K562 (cell line): ENCODE data around the gene HSD11B1L. TPM values are rescaled to one million over a fixed set of nuclear protein-coding genes. Genes with fewer than 3 reads are reported as not detected.

Source experiments
- ATAC-seq: fragments of 200-7000 bp; cut with Tn5 transposase; 3 replicates; pipeline ENCODE4 v1.9.1; 2020; ENCODE audit warnings: moderate library complexity
- BruUV-seq: library from RNA; stranded (reverse); fragments of 400-500 nt; replicated peaks from 2 replicates; lab custom pipeline; 2021; lab: Mats Ljungman, UMichigan
- CTCF ChIA-PET: fragments of 300-600 bp; formaldehyde crosslinking; extraction: SDS; loops from one replicate; lab custom pipeline; 2021; ENCODE audit warnings: low intra/inter-chr PET ratio; lab: Yijun Ruan, JAX
- POLR2A ChIA-PET: fragments of 300-600, 350-650 bp; sonication (Branson Sonifier 250); formaldehyde crosslinking; extraction: SDS; loops from one replicate; lab custom pipeline; 2021; ENCODE audit warnings: antibody characterized with exemption, inconsistent platforms; lab: Yijun Ruan, JAX
- DNase-seq, 4 experiments: peaks; one replicate each; pipeline versions ENCODE4 v3.0.0 to v3.0.0-alpha.2; 2011 to 2018; ENCODE audit warnings: low spot score in 3 of 4, mixed read lengths in 3 of 4; ENCODE audit errors: extremely low read depth in 1 of 4
- FAIRE-seq: peaks from 2 replicates; lab custom pipeline; 2011; peaks lifted over from hg19 to GRCh38; lab: Jason Lieb, UNC
- H2AFZ ChIP-seq: 2 replicates; pipeline ENCODE4 v1.6.0; 2011; ENCODE audit warnings: low read depth, low read length, control low read depth, inconsistent platforms
- H3K27ac ChIP-seq: fragments of 200-600 bp; 3 replicates; pipeline ENCODE4 v1.8.0; 2011; ENCODE audit warnings: low read depth, mild to moderate bottlenecking, control low read depth, inconsistent platforms, low read length, moderate library complexity, mixed read lengths; ENCODE audit errors: extremely low read depth
- H3K27me3 ChIP-seq, 2 experiments: fragments of 300-600 bp in 1 of 2; 2 replicates in 1 of 2; 3 replicates in 1 of 2; pipeline versions ENCODE4 v1.6.0 to v1.8.0; 2011; ENCODE audit warnings: inconsistent platforms in 2 of 2, low read length in 2 of 2, mild to moderate bottlenecking in 1 of 2, mixed read lengths in 1 of 2, moderate library complexity in 1 of 2; ENCODE audit not compliant: control insufficient read depth in 2 of 2, insufficient read depth in 2 of 2
- H3K36me3 ChIP-seq: fragments of 300-600 bp; 3 replicates; pipeline ENCODE4 v1.8.0; 2011; ENCODE audit warnings: mild to moderate bottlenecking, low read length, inconsistent platforms; ENCODE audit not compliant: control insufficient read depth, insufficient read depth
- H3K4me1 ChIP-seq, 2 experiments: fragments of 200-600 bp in 1 of 2; replicated peaks in 1 of 2; 2 replicates in 1 of 2; 3 replicates in 1 of 2; pipeline versions ENCODE4 v1.5.1 to v1.8.0; 2011; ENCODE audit warnings: inconsistent platforms in 2 of 2, low read length in 2 of 2, mild to moderate bottlenecking in 1 of 2, mixed read lengths in 1 of 2, moderate library complexity in 1 of 2; ENCODE audit not compliant: control insufficient read depth in 2 of 2, insufficient read depth in 2 of 2
- H3K4me2 ChIP-seq: 2 replicates; pipeline ENCODE4 v1.6.1; 2011; ENCODE audit warnings: low read length, control low read depth, inconsistent platforms, mixed read lengths; ENCODE audit not compliant: insufficient read depth
- H3K4me3 ChIP-seq: fragments of 200-600 bp; sonication (generic), shearing (Covaris generic); 2 replicates; pipeline ENCODE4 v1.5.1; 2016; ENCODE audit warnings: control low read depth, inconsistent platforms
- H3K79me2 ChIP-seq: fragments of 200-600 bp; 3 replicates; pipeline ENCODE4 v1.8.0; 2011; ENCODE audit warnings: low read length, inconsistent platforms; ENCODE audit not compliant: control insufficient read depth, insufficient read depth
- H3K9ac ChIP-seq, 2 experiments: 2 replicates each; pipeline versions ENCODE4 v1.6.0 to v1.6.1; 2011; ENCODE audit warnings: low read depth in 2 of 2, low read length in 2 of 2, control low read depth in 1 of 2, inconsistent platforms in 1 of 2, mild to moderate bottlenecking in 1 of 2, mixed read lengths in 1 of 2; ENCODE audit not compliant: insufficient read depth in 1 of 2
- H3K9me1 ChIP-seq: one replicate; pipeline ENCODE4 v1.6.0; 2011; ENCODE audit warnings: inconsistent platforms, mild to moderate bottlenecking, low read length, moderate library complexity; ENCODE audit not compliant: control insufficient read depth, insufficient read depth
- H3K9me3 ChIP-seq: replicated peaks from 2 replicates; pipeline ENCODE4 v1.5.1; 2011; ENCODE audit warnings: low read depth, low read length, inconsistent platforms; ENCODE audit not compliant: control insufficient read depth, insufficient read depth
- H4K20me1 ChIP-seq: replicated peaks from 2 replicates; pipeline ENCODE4 v1.6.1; 2011; ENCODE audit warnings: low read length, inconsistent platforms, mixed read lengths; ENCODE audit not compliant: control insufficient read depth, insufficient read depth
- CEBPG ChIP-seq, 3 experiments: fragments of 200-800 bp in 1 of 3; sonication (Bioruptor generic) in 1 of 3; sonication (generic) in 1 of 3; formaldehyde crosslinking in 1 of 3; IDR thresholded peaks in 2 of 3; conservative IDR thresholded peaks in 1 of 3; 2 replicates each; pipeline versions ENCODE4 v1.6.1 to v1.8.0; 2016 to 2022; ENCODE audit warnings: missing compliant biosample characterization in 2 of 3, missing genetic modification characterization in 2 of 3, mild to moderate bottlenecking in 1 of 3, missing genetic modification reagents in 1 of 3
- CTCFL ChIP-seq: IDR thresholded peaks from 2 replicates; pipeline ENCODE4 v1.6.1; 2011; ENCODE audit warnings: borderline replicate concordance, low read depth, mild to moderate bottlenecking, moderate library complexity, low read length; ENCODE audit not compliant: insufficient read depth, poor library complexity, severe bottlenecking
- DMBX1 ChIP-seq: fragments of 250-450 bp; sonication (Bioruptor Pico); IDR thresholded peaks from 2 replicates; pipeline ENCODE4 v1.8.0; 2022; ENCODE audit warnings: inconsistent platforms, mild to moderate bottlenecking, moderate library complexity, borderline replicate concordance
- HLTF ChIP-seq: fragments of 450-650 bp; IDR thresholded peaks from 2 replicates; pipeline ENCODE4 v1.6.1; 2016
- HNRNPL ChIP-seq: fragments of 200-400 bp; formaldehyde crosslinking; IDR thresholded peaks from 2 replicates; pipeline ENCODE4 v1.6.1; 2017; ENCODE audit warnings: low read depth, mild to moderate bottlenecking, low read length
- HNRNPUL1 ChIP-seq: fragments of 200-400 bp; formaldehyde crosslinking; IDR thresholded peaks from 2 replicates; pipeline ENCODE4 v1.6.1; 2017; ENCODE audit warnings: low read length
- LARP7 ChIP-seq: fragments of 450-650 bp; IDR thresholded peaks from 2 replicates; pipeline ENCODE4 v1.6.1; 2016
- NRF1 ChIP-seq, 2 experiments: fragments of 450-650 bp; IDR thresholded peaks in 1 of 2; conservative IDR thresholded peaks in 1 of 2; 2 replicates each; pipeline ENCODE4 v1.6.1; 2014; ENCODE audit warnings: mild to moderate bottlenecking in 2 of 2
- PHB ChIP-seq: fragments of 250-450 bp; sonication (Bioruptor Pico); IDR thresholded peaks from 2 replicates; pipeline ENCODE4 v1.5.0; 2021
- POLR2H ChIP-seq: IDR thresholded peaks from 2 replicates; pipeline ENCODE4 v1.6.1; 2016; ENCODE audit warnings: missing genetic modification characterization, low read depth, mild to moderate bottlenecking, control low read depth, missing compliant biosample characterization, moderate library complexity
- RAD21 ChIP-seq, 2 experiments: fragments of 250-450 bp in 1 of 2; fragments of 450-650 bp in 1 of 2; sonication (Bioruptor Pico) in 1 of 2; formaldehyde crosslinking in 1 of 2; IDR thresholded peaks in 1 of 2; conservative IDR thresholded peaks in 1 of 2; 2 replicates each; pipeline versions ENCODE4 v1.4.0 to v1.8.0; 2020 to 2022; ENCODE audit warnings: mild to moderate bottlenecking in 2 of 2, moderate library complexity in 1 of 2
- WGBS: fragments of 100-300 bp; shearing (Covaris generic); methylation state at CpG from one replicate; pipeline ENCODE4 v1.1.6; 2016; ENCODE audit warnings: low coverage, mixed read lengths; ENCODE audit not compliant: insufficient coverage; ENCODE audit errors: missing lambda C conversion rate; 5-methylcytosine and 5-hydroxymethylcytosine counted together
- in situ Hi-C: fragments of 300-500 bp; cut with MboI; formaldehyde crosslinking; loops from 4 replicates; pipeline ENCODE4 v1.15.0; 2018; ENCODE audit warnings: inconsistent platforms, mixed read lengths
- intact Hi-C: fragments of 100-400 bp; cut with micrococcal nuclease; formaldehyde crosslinking; loops from 2 replicates; pipeline ENCODE4 v1.14.2; 2022
- polyA plus RNA-seq, 8 experiments: library from polyadenylated mRNA; depleted of rRNA in 4 of 8; stranded (reverse) in 5 of 8; unstranded in 3 of 8; fragments of >200 nt; fragmentation: Nextera tagmentation in 2 of 8; fragmentation: Illumina TruSeq in 1 of 8; extraction: Ambion mirVana in 2 of 8; extraction: Trizol in 1 of 8; gene quantifications; 2 replicates each; pipeline versions ENCODE4 v1.2.1 to v1.2.3, GENCODE V29; 2011 to 2014; ENCODE audit warnings: inconsistent platforms in 1 of 8, missing spikeins in 1 of 8
- total RNA-seq, 7 experiments: library from RNA; depleted of rRNA in 6 of 7; stranded (reverse); fragments of >200 nt in 6 of 7; fragmentation: Illumina TruSeq in 2 of 7; extraction: Trizol in 2 of 7; gene quantifications; 2 replicates each; pipeline versions ENCODE4 v1.2.1 to v1.2.3, GENCODE V29; 2011 to 2021; ENCODE audit warnings: low replicate concordance in 1 of 7
- TF ChIP-seq, protein P1 (sequence below): fragments of 450-650 bp; IDR thresholded peaks from 2 replicates; pipeline ENCODE4 v1.6.1; 2016; ENCODE audit warnings: borderline replicate concordance
- TF ChIP-seq, protein P2 (sequence below): fragments of 450-650 bp; formaldehyde crosslinking; conservative IDR thresholded peaks from 2 replicates; pipeline ENCODE4 v1.4.0; 2022; ENCODE audit warnings: mild to moderate bottlenecking, missing genetic modification characterization

HSD11B1L gene
- total and polyA plus RNA-seq, 9 of the 15 experiments (the other 6 are each of a cell fraction or from before 2014, with no cell fraction given) = 0.31 to 7.7 (median 2.3) TPM

DNA sequence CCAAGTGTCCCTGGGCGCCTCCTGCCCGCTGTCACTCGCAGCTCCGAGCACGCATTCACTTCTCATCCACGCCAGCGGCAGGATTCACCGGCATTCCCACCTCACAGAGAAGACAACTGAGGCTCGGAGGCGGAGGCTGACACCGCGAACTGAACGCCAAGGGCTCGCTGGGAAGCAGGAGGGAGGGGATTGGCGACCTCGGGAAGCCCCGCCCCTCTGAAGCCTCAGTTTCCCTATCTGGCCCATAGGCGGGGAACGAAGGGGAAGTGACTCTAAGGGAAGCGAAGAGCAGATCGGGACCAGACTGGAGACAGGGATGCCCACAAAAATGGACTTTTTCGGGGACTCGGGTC is 767 bp upstream of the HSD11B1L start (continued):
- TF ChIP-seq CEBPG (CRISPR knock-in tag; IDR thresholded peaks at IDR 0.05) (no peak; the same call in 1 of the 2 replicates), CEBPG (tag; conservative IDR thresholded peaks at IDR 0.05 in 1 of 2, IDR thresholded peaks at IDR 0.05 in 1 of 2) (no peak), DMBX1 (CRISPR knock-in tag) (no peak)

- H4K20me1 ChIP-seq = peaks cover 6% of the 10 kb centered on the region; the same call in 1 of the 2 replicates
- no peak for DNase-seq
- FAIRE-seq = no peak
- CTCF ChIA-PET = interaction anchor here (0.6 kb wide), 1 partner anchor 12 kb away, joined by 6 read pairs; no protein-coding TSS in a partner anchor
- H3K4me1 ChIP-seq = peaks cover 25 to 68% of the 10 kb centered on the region in 2 experiments
- H3K9me3 ChIP-seq = no peaks in the 10 kb centered on the region
- H3K9me1 ChIP-seq = no peaks in the 10 kb centered on the region
- POLR2A ChIA-PET = interaction anchor here (1.0 to 1.7 kb wide), 4 partner anchors 9 to 110 kb away, joined by 3 to 11 read pairs (median 5); partner anchors contain the start of genes CATSPERD, DUS3L and LONP1
- H3K4me3 ChIP-seq = peak overlapping the region; percentile 94
- H2AFZ ChIP-seq = peak overlapping the region; percentile 100
- in situ Hi-C loops (no loop called here), intact Hi-C loops (loop anchor here (10.0 kb wide), 1 partner anchor 57 kb away; the partner anchor contains the start of genes SAFB and SAFB2)
- no TSS peak for BruUV-seq
- H3K27ac ChIP-seq = no peak overlapping the region; the same call in 1 of the 3 replicates
- peak overlapping the region; percentile 99 for H3K4me2 ChIP-seq
- peaks cover 12% of the 10 kb centered on the region for H3K79me2 ChIP-seq
- H3K9ac ChIP-seq = peak overlapping the region; percentile 93 to 100; a peak in 3 of 4 replicates
- no peak for ATAC-seq
- no peaks in the 10 kb centered on the region for H3K27me3 ChIP-seq
- 31% methylated on average over 17 of the region's 17 CpGs for WGBS
- peaks cover 17% of the 10 kb centered on the region; the same call in 2 of the 3 replicates for H3K36me3 ChIP-seq
- TF ChIP-seq HLTF = peak; percentile 71
- no peak for TF ChIP-seq HNRNPUL1
- TF ChIP-seq RAD21 (CRISPR knock-in tag; conservative IDR thresholded peaks at IDR 0.05 in 1 of 2, IDR thresholded peaks at IDR 0.05 in 1 of 2) = no peak
- TF ChIP-seq, protein P1, sequence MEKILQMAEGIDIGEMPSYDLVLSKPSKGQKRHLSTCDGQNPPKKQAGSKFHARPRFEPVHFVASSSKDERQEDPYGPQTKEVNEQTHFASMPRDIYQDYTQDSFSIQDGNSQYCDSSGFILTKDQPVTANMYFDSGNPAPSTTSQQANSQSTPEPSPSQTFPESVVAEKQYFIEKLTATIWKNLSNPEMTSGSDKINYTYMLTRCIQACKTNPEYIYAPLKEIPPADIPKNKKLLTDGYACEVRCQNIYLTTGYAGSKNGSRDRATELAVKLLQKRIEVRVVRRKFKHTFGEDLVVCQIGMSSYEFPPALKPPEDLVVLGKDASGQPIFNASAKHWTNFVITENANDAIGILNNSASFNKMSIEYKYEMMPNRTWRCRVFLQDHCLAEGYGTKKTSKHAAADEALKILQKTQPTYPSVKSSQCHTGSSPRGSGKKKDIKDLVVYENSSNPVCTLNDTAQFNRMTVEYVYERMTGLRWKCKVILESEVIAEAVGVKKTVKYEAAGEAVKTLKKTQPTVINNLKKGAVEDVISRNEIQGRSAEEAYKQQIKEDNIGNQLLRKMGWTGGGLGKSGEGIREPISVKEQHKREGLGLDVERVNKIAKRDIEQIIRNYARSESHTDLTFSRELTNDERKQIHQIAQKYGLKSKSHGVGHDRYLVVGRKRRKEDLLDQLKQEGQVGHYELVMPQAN = peak; percentile 38; the same call in 1 of the 2 replicates
- no peak for TF ChIP-seq NRF1 (conservative IDR thresholded peaks at IDR 0.05 in 1 of 2, IDR thresholded peaks at IDR 0.05 in 1 of 2)
- peak; percentile 95 for TF ChIP-seq LARP7
- TF ChIP-seq PHB (CRISPR knock-in tag) = no peak
- no peak for TF ChIP-seq HNRNPL
- TF ChIP-seq CTCFL = no peak
- TF ChIP-seq POLR2H (tag) = no peak
- TF ChIP-seq, protein P2, sequence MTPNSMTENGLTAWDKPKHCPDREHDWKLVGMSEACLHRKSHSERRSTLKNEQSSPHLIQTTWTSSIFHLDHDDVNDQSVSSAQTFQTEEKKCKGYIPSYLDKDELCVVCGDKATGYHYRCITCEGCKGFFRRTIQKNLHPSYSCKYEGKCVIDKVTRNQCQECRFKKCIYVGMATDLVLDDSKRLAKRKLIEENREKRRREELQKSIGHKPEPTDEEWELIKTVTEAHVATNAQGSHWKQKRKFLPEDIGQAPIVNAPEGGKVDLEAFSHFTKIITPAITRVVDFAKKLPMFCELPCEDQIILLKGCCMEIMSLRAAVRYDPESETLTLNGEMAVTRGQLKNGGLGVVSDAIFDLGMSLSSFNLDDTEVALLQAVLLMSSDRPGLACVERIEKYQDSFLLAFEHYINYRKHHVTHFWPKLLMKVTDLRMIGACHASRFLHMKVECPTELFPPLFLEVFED (CRISPR knock-in tag) = peak; percentile 75; the same call in 1 of the 2 replicates
Measured at GRCh38 chr19:5681391-5682106, 722 bp downstream of the HSD11B1L start.
